Stimulated activated CD4-positive, alpha-beta T cell treated with anti-CD3 and anti-CD28 coated beads, Interleukin-2, amount 100 ng/mL, for 48 hours (primary cell): ENCODE data around the gene AMFR.
A peak's percentile ranks its signal among the peaks of the same experiment; 100 is the strongest.

Experiments
- DNase-seq, 2 donors: peaks; one replicate each; pipeline ENCODE4 v3.0.0-alpha.2; 2020

AMFR gene

GRCh38 chr16:56425439-56425832, at the start of gene AMFR:
Gene AMFR (minus strand): TSS chr16:56425545. CDS start chr16:56425327, 218 bp downstream.
- DNase-seq, result peak; percentile 36 to 60

GRCh38 chr16:56470666-56471065, 45.3 kb upstream of the AMFR start:
- no peak for DNase-seq

GRCh38 chr16:56470232-56470631, 44.9 kb upstream of the AMFR start:
- no peak for DNase-seq

GRCh38 chr16:56469748-56470147, 44.4 kb upstream of the AMFR start:
- DNase-seq, result no peak

- no peak for DNase-seq
Measured at GRCh38 chr16:56468800-56469199, 43.5 kb upstream of the AMFR start.

DNA sequence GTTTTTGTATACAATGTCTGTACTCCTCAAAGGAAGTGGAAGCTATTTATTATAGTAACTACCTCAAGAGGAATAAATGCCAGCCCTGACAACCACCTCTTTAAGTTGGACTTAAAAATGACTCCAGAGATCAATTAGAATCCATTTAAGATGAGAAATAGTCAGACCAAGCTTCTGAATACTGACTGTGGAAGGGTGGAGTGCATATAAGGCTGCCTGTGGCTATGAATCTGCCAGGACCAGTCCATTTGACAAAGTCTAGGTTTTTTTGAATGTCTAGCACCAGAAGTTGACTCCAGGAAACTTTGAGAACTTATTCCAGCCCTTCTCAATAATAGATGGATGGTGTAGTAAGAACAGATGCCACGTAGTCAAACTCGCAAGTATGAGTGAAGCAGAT, 41.0 kb upstream of the AMFR start:
- no peak for DNase-seq

DNA sequence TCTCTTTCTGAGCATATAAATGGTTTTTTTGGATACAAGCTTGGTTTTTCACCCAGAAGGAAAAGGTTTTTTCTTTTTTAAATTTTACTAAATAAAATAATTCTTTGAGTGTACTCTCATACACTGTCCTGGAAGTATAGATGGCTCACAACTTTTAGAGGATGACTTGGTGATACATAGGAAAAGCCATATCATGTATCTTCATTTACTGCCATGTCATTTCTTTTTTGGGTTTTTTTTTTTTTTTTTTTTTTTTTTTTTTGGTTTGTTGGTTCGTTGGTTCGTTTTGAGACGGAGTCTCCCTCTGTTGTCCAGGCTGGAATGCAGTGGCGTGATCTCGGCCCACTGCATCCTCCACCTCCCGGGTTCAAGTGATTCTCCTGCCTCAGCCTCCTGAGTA, 37.8 kb upstream of the AMFR start:
- no peak for DNase-seq

DNA sequence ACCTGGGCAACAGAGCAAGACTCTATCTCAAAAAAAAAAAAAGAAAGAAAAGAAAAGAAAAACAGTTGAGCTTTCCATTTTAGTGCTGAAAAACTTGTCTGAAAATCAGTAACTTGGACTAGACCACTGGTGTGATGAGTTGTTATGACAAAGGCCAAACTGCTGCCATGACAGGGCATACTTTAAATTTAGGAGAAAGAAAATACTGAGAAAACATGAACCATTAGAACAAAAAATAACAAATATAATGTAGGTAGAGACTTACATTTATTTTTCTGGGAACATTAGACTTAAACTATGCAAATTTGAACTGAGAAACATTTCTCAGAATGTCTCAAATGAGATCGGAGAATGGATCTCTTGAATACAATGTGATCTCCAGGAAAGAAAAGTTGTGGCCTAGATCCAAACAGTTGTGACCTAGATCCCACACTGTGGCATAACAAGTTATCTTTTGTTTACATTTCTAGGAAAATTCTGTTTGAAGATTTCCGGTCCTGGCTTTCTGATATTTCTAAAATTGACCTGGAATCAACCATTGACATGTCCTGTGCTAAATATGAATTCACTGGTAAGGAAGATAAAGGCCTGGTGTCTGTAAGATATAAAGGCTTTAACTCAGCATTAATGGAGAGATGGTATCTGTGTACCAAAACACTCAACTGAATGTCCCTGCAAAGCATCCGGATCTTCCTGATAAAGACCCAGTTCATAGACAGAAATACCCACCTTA, 36.9 kb upstream of the AMFR start:
- no peak for DNase-seq

DNA sequence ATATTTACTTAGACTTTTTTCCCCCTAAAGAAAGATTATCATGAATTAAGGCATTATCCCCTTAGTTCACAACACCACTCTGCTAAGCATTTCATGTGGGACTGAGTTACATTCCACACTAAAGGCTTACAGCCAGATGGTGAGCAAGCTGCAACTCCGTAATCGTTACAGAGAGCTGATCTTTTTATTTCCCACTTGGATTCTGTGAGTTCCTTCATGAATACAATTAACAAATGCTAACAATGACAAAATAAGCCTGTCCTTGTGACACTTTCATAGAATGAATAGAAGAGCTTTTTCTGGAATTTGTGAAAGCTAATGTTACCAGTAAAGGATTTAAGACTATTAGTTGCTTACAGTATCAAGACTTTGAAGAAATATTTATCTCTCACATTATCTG, 34.8 kb upstream of the AMFR start:
- DNase-seq, result no peak

- DNase-seq, result no peak
Measured at GRCh38 chr16:56457927-56458470, 32.7 kb upstream of the AMFR start.

GRCh38 chr16:56451753-56452689, 26.7 kb upstream of the AMFR start:
- DNase-seq, result no peak

DNA sequence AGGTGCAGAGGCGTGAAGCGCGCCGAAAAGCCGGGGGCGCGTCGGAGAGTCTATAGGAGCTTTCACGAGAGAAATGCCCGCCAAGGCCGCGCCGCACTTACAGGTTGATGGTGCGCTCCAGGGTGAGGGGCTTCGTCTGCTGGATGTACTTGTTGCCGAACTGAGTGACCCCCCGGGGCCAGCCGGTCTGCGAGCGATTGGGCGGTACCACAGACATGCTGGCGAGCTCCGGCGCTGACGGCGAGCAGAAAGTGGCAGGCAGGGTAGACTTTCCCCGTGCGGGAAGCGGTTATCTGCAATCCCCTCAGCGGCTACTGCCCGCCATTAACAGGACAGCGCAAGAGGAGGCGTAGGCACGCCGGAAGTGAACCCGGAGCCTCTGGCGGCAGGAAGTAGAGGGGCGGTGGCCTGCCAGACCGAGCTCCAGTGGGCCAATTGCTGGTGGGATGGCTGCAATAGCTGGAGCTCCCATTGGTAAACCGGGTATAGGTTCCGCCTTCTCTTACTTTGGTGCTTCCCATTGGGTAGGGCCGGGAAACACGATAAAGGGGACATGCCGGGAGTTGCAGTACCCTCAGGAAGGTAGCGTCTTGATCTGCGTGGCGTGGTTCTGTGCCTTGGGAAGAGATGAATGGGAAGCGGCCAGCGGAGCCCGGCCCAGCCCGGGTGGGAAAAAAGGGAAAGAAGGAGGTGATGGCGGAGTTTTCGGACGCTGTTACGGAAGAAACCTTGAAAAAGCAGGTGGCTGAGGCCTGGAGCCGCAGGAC, 25.8 kb upstream of the AMFR start, which contains the start of the genes NUDT21 and OGFOD1:
Gene NUDT21 (minus strand): TSS at position 347 of the 767 bp plus-strand sequence. CDS start 130 bp downstream, at position 217.
Gene OGFOD1 (plus strand): TSS at position 569 of the 767 bp plus-strand sequence. CDS start 59 bp downstream, at position 628.
- peak; percentile 81 for DNase-seq

- peak in 1 of 2 donors; percentile 32 for DNase-seq
Measured at GRCh38 chr16:56450275-56450985, 25.1 kb upstream of the AMFR start.

DNA sequence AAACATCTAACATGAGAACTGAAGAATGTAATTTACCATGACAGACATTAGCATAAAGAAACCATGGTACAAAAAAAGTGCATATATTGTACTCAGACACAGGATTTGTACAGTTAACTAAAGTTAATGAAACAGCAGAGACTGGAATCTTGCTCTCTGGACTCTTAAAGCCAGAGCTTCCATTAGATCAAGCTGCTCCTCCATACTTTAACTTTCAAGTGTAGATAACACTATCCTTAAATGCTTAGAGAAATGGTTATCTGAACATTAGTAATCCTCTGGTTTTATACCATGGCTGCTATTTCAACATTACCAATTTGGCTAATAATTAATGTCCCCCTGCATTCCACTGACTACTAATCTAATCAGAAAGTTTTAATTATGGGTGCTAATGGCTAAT, 22.7 kb upstream of the AMFR start:
- DNase-seq, result no peak

- DNase-seq, result no peak
Measured at GRCh38 chr16:56447286-56447685, 21.9 kb upstream of the AMFR start.

DNA sequence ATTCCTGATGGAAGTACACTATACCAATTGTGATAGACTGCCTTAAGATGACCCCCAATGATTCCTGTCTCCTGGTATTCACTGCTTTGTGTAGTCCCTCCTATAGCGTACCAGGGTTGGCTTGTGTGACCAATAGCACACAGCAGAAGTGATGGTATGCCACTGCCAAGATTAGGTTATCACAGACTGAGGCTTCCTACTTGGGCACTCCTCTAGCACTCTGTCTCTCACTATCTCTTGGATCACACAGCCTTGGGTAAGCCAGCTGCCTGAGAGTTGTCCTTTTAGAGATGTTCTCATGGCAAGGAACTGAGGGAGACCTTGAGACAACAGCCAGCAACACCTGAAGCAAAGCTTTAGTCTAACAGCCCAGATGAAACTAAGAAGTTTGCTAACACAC, 12.7 kb upstream of the AMFR start:
- no peak for DNase-seq

GRCh38 chr16:56436258-56436657, 10.9 kb upstream of the AMFR start:
- DNase-seq, result no peak

DNA sequence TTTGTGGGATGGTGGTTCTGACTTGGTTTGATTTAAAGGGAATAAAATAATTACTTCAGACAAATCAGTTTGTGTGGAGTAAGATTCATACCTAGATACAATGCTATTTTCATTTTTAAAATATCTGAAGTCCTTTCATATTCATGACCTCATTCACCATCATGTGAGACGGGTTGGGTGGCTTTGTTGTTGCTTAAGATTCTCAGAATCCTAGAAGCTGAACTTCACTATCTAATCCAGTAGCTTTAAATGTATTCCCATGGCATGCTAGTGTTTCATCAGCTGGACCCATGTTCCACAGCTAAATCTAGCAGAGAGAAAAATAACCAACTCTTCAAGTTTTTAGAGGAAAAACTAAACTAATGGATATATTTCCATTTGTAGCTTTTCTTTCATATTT, 2.7 kb upstream of the AMFR start:
- no peak for DNase-seq

GRCh38 chr16:56426585-56426984, 1.2 kb upstream of the AMFR start:
- DNase-seq, result no peak

DNA sequence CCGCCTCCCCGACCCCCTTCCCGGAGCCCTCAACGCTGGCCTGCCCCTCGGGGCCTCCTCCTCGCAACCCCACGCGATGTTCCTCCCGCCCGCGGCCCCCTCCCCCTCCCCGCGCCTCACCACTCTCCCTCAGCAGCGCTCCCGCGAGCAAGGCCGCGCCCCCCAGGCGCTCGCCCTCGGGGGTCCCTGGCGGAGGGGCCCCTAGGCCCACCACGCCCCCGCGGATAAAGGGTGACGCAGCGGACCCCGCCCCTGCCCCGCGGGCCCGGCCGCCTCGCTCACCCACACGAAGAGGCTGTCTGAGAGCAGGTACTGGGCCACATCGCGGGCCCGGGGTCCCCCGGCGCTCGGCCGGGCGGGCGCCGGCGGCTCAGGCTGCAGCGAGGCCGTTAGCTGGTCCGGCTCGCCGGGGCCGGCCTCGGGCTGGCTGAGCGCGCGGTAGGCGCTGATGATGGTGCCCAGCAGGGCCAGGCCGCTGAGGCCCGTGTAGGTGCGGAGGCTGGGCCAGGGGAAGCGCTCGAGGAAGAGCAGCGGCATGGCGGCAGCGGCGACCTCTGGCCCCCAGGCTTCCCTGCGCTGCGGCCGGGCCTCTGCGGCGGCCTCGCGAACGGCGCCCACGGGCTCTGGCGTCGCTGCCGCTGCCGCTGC, 430 bp downstream of the AMFR start:
- peak; percentile 17 to 21 for DNase-seq

GRCh38 chr16:56424404-56424764, 961 bp downstream of the AMFR start:
- no peak for DNase-seq
